Measurements from ENCODE around the gene CHST13.

The CHST13 gene

GRCh38 chr3:126488886-126489569 is 34.9 kb upstream of the CHST13 start:
- DNase-seq = no peak

- DNase-seq = no peak
These were observed 33.3 kb upstream of the CHST13 start for GRCh38 chr3:126490619-126491018.

GRCh38 chr3:126491221-126492013 is 32.5 kb upstream of the CHST13 start:
- DNase-seq = no peak

- no peak for DNase-seq
These were observed 30.9 kb upstream of the CHST13 start for GRCh38 chr3:126493051-126493450.

GRCh38 chr3:126493739-126494138 is 30.2 kb upstream of the CHST13 start:
- no peak for DNase-seq

- DNase-seq = no peak
These were observed 29.6 kb upstream of the CHST13 start for GRCh38 chr3:126494204-126494969.

GRCh38 chr3:126494970-126495230 is 29.1 kb upstream of the CHST13 start:
- no peak for DNase-seq

GRCh38 chr3:126495786-126496185 is 28.2 kb upstream of the CHST13 start:
- no peak for DNase-seq

GRCh38 chr3:126496894-126497850 is 26.8 kb upstream of the CHST13 start:
- no peak for DNase-seq

- no peak for DNase-seq
These were observed 26.0 kb upstream of the CHST13 start for GRCh38 chr3:126497956-126498355.

GRCh38 chr3:126498461-126498860 is 25.5 kb upstream of the CHST13 start:
- DNase-seq = no peak

- no peak for DNase-seq
These were observed 25.0 kb upstream of the CHST13 start for GRCh38 chr3:126498929-126499328.

GRCh38 chr3:126499401-126499800 is 24.6 kb upstream of the CHST13 start:
- DNase-seq = no peak

- DNase-seq = no peak
These were observed 23.9 kb upstream of the CHST13 start for GRCh38 chr3:126500016-126500415.

- no peak for DNase-seq
These were observed 22.9 kb upstream of the CHST13 start for GRCh38 chr3:126501054-126501453.

GRCh38 chr3:126501736-126502135 is 22.2 kb upstream of the CHST13 start:
- DNase-seq = no peak

- DNase-seq = no peak
These were observed 21.3 kb upstream of the CHST13 start for GRCh38 chr3:126502656-126503055.

GRCh38 chr3:126503701-126504100 is 20.3 kb upstream of the CHST13 start:
- DNase-seq = no peak

GRCh38 chr3:126507886-126508285 is 16.1 kb upstream of the CHST13 start:
- DNase-seq = no peak

- DNase-seq = no peak
These were observed 15.4 kb upstream of the CHST13 start for GRCh38 chr3:126508564-126508964.

- no peak for DNase-seq
These were observed 14.2 kb upstream of the CHST13 start for GRCh38 chr3:126509597-126510307.

GRCh38 chr3:126510308-126510910 is 13.5 kb upstream of the CHST13 start:
- no peak for DNase-seq

All from DMS153 (cell line).